ENCODE results near the gene PUS1.

The PUS1 gene

DNA sequence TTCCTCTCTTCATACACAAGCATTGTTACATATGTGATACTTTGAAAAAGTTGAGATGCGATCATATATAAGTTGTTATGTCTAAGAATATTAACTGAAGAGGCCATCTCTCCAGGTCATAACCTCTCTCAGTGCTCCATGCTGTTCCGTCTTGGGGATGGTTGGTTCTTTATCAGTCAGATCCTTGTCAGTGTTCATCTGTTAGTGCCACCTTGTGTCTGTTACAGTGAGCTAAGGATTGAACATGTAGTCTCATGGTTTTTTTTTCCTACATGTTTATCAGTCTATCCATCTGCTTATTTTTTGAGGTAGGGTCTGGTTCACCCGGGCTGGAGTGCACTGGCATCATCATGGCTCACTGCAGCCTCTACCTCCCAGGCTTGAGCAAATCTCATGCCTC is 51.2 kb downstream of the PUS1 start:
- Histone ChIP-seq H3K27ac (no peak overlapping the region), H4K20me1 (ENCODE audit: insufficient read depth) (no peaks in the 10 kb centered on the region), H3K4me2 (no peak overlapping the region), H3K27me3 (ENCODE audit: insufficient read depth, low read depth) (no peaks in the 10 kb centered on the region), H3K36me3 (ENCODE audit: insufficient read depth) (no peaks in the 10 kb centered on the region), H3K4me3 (IDR thresholded peaks at IDR 0.05; ENCODE audit: insufficient read depth, low read depth, low read length) (no peak overlapping the region), H3K9ac (no peak overlapping the region), H3K79me2 (ENCODE audit: insufficient read depth, low read depth) (peaks cover 11% of the 10 kb centered on the region; the same call in 1 of the 2 replicates), H3K4me1 (ENCODE audit: low read depth, poor library complexity, severe bottlenecking) (no peaks in the 10 kb centered on the region), H2AFZ (ENCODE audit: low read depth) (no peak overlapping the region)
- TF ChIP-seq, protein P1, sequence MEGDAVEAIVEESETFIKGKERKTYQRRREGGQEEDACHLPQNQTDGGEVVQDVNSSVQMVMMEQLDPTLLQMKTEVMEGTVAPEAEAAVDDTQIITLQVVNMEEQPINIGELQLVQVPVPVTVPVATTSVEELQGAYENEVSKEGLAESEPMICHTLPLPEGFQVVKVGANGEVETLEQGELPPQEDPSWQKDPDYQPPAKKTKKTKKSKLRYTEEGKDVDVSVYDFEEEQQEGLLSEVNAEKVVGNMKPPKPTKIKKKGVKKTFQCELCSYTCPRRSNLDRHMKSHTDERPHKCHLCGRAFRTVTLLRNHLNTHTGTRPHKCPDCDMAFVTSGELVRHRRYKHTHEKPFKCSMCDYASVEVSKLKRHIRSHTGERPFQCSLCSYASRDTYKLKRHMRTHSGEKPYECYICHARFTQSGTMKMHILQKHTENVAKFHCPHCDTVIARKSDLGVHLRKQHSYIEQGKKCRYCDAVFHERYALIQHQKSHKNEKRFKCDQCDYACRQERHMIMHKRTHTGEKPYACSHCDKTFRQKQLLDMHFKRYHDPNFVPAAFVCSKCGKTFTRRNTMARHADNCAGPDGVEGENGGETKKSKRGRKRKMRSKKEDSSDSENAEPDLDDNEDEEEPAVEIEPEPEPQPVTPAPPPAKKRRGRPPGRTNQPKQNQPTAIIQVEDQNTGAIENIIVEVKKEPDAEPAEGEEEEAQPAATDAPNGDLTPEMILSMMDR (conservative IDR thresholded peaks at IDR 0.05; ENCODE audit: low read depth, low read length): no peak

DNA sequence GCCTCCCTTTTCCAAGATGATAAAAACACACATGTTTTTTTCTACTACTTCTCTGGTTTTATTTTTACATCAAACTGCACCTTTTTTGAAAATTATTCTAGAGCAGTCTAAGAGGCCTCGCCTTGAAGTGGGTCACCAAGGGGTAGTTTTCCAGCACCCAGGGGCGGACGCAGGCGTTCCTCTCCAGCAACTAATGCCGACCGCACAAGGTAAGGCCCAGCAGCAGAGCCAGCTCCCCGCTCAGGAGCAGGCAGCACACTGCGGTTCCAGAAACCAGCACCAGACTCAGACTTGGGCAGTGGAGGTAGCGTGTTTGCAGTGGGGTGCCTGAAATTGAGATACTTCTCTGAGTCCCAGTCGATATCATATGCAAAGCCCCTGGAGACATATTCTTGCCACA is 52.3 kb downstream of the PUS1 start:
- Histone ChIP-seq H3K27me3 (ENCODE audit: insufficient read depth, low read depth) (no peaks in the 10 kb centered on the region), H3K4me3 (IDR thresholded peaks at IDR 0.05; ENCODE audit: insufficient read depth, low read depth, low read length) (no peak overlapping the region), H3K36me3 (ENCODE audit: insufficient read depth) (no peaks in the 10 kb centered on the region), H2AFZ (ENCODE audit: low read depth) (no peak overlapping the region), H3K4me2 (no peak overlapping the region), H3K9ac (no peak overlapping the region), H3K4me1 (ENCODE audit: low read depth, poor library complexity, severe bottlenecking) (no peaks in the 10 kb centered on the region), H3K27ac (no peak overlapping the region), H3K79me2 (ENCODE audit: insufficient read depth, low read depth) (0 out of 2 replicates have a peak, but pooled peaks cover 6% of the 10 kb centered on the region), H4K20me1 (ENCODE audit: insufficient read depth) (no peaks in the 10 kb centered on the region)
- TF ChIP-seq, protein P1 (conservative IDR thresholded peaks at IDR 0.05; ENCODE audit: low read depth, low read length): no peak

DNA sequence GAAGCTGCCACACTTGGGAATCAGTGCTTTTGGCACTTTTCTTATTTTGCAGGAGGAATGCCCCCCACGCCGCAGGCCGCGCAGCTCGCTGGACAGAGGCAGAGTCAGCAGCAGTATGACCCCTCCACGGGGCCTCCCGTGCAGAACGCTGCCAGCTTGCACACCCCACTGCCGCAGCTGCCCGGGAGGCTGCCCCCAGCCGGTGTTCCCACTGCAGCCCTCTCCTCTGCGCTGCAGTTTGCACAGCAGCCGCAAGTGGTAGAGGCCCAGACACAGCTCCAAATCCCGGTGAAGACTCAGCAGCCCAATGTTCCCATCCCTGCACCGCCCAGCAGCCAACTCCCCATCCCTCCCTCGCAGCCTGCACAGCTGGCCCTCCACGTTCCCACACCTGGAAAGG is 53.0 kb downstream of the PUS1 start:
- Histone ChIP-seq H3K79me2 (ENCODE audit: insufficient read depth, low read depth) (0 out of 2 replicates have a peak, but pooled peaks cover 6% of the 10 kb centered on the region), H3K4me3 (IDR thresholded peaks at IDR 0.05; ENCODE audit: insufficient read depth, low read depth, low read length) (no peak overlapping the region), H3K36me3 (ENCODE audit: insufficient read depth) (no peaks in the 10 kb centered on the region), H3K4me1 (ENCODE audit: low read depth, poor library complexity, severe bottlenecking) (no peaks in the 10 kb centered on the region), H3K9ac (no peak overlapping the region), H3K4me2 (no peak overlapping the region), H4K20me1 (ENCODE audit: insufficient read depth) (no peaks in the 10 kb centered on the region), H2AFZ (ENCODE audit: low read depth) (no peak overlapping the region), H3K27ac (no peak overlapping the region), H3K27me3 (ENCODE audit: insufficient read depth, low read depth) (no peaks in the 10 kb centered on the region)
- TF ChIP-seq, protein P1 (conservative IDR thresholded peaks at IDR 0.05; ENCODE audit: low read depth, low read length): no peak

DNA sequence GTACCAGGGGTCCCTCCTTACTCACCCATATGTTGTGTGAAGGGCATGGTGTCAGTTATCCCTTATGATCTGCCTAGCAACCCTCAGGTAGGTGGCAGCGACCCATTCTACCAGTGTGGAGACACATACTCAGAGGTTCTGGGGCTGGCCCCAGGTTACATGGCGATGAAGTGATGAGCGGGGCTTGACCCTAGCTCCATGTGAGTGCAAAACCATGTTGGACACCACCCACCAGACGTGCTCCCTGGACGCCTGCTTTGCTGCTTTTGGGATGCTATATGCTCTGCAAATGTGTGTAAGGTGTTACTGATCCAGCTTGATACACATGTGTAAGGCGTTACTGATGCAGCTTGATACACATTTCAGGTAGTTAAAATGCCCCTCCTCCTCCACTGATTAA is 54.0 kb downstream of the PUS1 start:
- no peaks in the 10 kb centered on the region for H3K79me2 ChIP-seq (ENCODE audit: insufficient read depth, low read depth)
- H2AFZ ChIP-seq (ENCODE audit: low read depth): no peak overlapping the region
- H3K4me3 ChIP-seq (IDR thresholded peaks at IDR 0.05; ENCODE audit: insufficient read depth, low read depth, low read length): no peak overlapping the region
- H3K27me3 ChIP-seq (ENCODE audit: insufficient read depth, low read depth): no peaks in the 10 kb centered on the region
- H4K20me1 ChIP-seq (ENCODE audit: insufficient read depth): no peaks in the 10 kb centered on the region
- H3K27ac ChIP-seq: no peak overlapping the region
- H3K4me1 ChIP-seq (ENCODE audit: low read depth, poor library complexity, severe bottlenecking): no peaks in the 10 kb centered on the region
- no peak overlapping the region for H3K4me2 ChIP-seq
- TF ChIP-seq, protein P1 (conservative IDR thresholded peaks at IDR 0.05; ENCODE audit: low read depth, low read length): no peak
- no peaks in the 10 kb centered on the region for H3K36me3 ChIP-seq (ENCODE audit: insufficient read depth)
- H3K9ac ChIP-seq: no peak overlapping the region

All from KMS-11 (cell line).